Caco-2 (cell line): Measurements from ENCODE around the gene DARS1. TPM values are rescaled to one million over a fixed set of nuclear protein-coding genes. Genes with fewer than 3 reads are reported as not detected.

Experiments
- BruUV-seq: library from RNA; stranded (reverse); fragments of 400-500 nt; replicated peaks from 2 replicates; lab custom pipeline; 2021; lab: Mats Ljungman, UMichigan
- CTCF ChIA-PET: fragments of 300-600 bp; sonication (Branson Sonifier 250); formaldehyde crosslinking; loops from one replicate; lab custom pipeline; 2022; ENCODE audit warnings: antibody characterized with exemption; lab: Charles Lee
- POLR2A ChIA-PET: fragments of 300-600 bp; sonication (Branson Sonifier 250); formaldehyde crosslinking; loops from one replicate; lab custom pipeline; 2022; ENCODE audit warnings: antibody characterized with exemption; lab: Charles Lee
- DNase-seq, 2 experiments: peaks; one replicate each; pipeline versions ENCODE4 v3.0.0 to v3.0.0-alpha.2; 2020 to 2022
- H3K27me3 ChIP-seq: replicated peaks from 2 replicates; pipeline ENCODE4 v1.6.0; 2011; ENCODE audit warnings: low read length; ENCODE audit not compliant: control insufficient read depth, insufficient read depth
- H3K36me3 ChIP-seq: 2 replicates; pipeline ENCODE4 v1.5.1; 2011; ENCODE audit warnings: low read length; ENCODE audit not compliant: control insufficient read depth, insufficient read depth
- H3K4me1 ChIP-seq: fragments of 250-450 bp; sonication (Bioruptor Pico); 2 replicates; pipeline ENCODE4 v1.5.1; 2020; ENCODE audit warnings: mild to moderate bottlenecking
- H3K4me3 ChIP-seq: 2 replicates; pipeline ENCODE4 v1.5.1; 2011; ENCODE audit warnings: low read depth, mild to moderate bottlenecking, control low read depth, low read length
- H3K9me3 ChIP-seq: fragments of 250-450 bp; sonication (Bioruptor Pico); 2 replicates; pipeline ENCODE4 v1.5.1; 2020; ENCODE audit warnings: mild to moderate bottlenecking, moderate library complexity
- H3K27ac Mint-ChIP-seq: one replicate; pipeline ENCODE4 v1.8.0; 2022; ENCODE audit warnings: mixed read lengths; ENCODE audit not compliant: unreplicated experiment
- H3K27me3 Mint-ChIP-seq: one replicate; pipeline ENCODE4 v1.8.0; 2022; ENCODE audit warnings: mixed read lengths; ENCODE audit not compliant: insufficient read depth, unreplicated experiment
- H3K36me3 Mint-ChIP-seq: one replicate; pipeline ENCODE4 v1.8.0; 2022; ENCODE audit warnings: mild to moderate bottlenecking, mixed read lengths; ENCODE audit not compliant: insufficient read depth, unreplicated experiment
- H3K4me1 Mint-ChIP-seq: one replicate; pipeline ENCODE4 v1.8.0; 2022; ENCODE audit warnings: low read depth, mixed read lengths; ENCODE audit not compliant: unreplicated experiment
- H3K4me3 Mint-ChIP-seq: one replicate; pipeline ENCODE4 v1.8.0; 2022; ENCODE audit warnings: mild to moderate bottlenecking, moderate library complexity, mixed read lengths; ENCODE audit not compliant: unreplicated experiment
- H3K9me3 Mint-ChIP-seq: one replicate; pipeline ENCODE4 v1.8.0; 2022; ENCODE audit warnings: mixed read lengths; ENCODE audit not compliant: unreplicated experiment
- CTCF ChIP-seq, 2 experiments: fragments of 200-600 bp in 1 of 2; IDR thresholded peaks; 1 replicate in 1 of 2; 2 replicates in 1 of 2; pipeline versions ENCODE4 v1.5.1 to v1.8.0; 2011 to 2022; ENCODE audit warnings: antibody characterized with exemption in 1 of 2, control low read depth in 1 of 2, inconsistent platforms in 1 of 2, low read depth in 1 of 2, low read length in 1 of 2, mild to moderate bottlenecking in 1 of 2, moderate library complexity in 1 of 2; ENCODE audit not compliant: insufficient read depth in 1 of 2, severe bottlenecking in 1 of 2, unreplicated experiment in 1 of 2
- intact Hi-C: fragments of 100-400 bp; cut with micrococcal nuclease; formaldehyde crosslinking; loops from one replicate; pipeline ENCODE4 v1.10.0; 2022; ENCODE audit not compliant: unreplicated experiment
- total RNA-seq: library from RNA; stranded (reverse); gene quantifications from 2 replicates; pipeline ENCODE4 v1.2.3, GENCODE V29; 2022

Gene DARS1
- total RNA-seq, 1 experiment from 2014 or later, result 90.9 TPM

DNA sequence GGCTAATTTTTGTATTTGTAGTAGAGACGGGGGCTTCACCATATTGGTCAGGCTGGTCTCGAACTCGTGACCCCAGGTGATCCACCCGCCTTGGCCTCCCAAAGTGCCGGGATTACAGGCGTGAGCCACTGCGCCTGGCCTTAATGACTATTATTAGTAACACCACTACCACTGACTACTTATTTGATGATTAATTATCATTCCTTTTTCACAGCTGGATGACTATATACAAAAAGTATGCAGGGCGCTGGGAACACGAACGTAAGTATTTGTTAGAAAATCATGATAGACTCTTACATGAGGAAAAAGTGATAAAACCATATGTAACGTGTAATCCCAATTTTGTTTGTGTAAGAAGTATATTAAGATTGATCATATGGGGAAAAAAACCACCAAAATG lies 21.6 kb downstream of the DARS1 start:
- ChIA-PET CTCF (no interaction called here), POLR2A (no interaction called here)
- no peaks in the 10 kb centered on the region for H3K9me3 ChIP-seq
- H3K4me1 ChIP-seq, result no peaks in the 10 kb centered on the region
- H3K4me3 Mint-ChIP-seq, result no peak overlapping the region
- no peak overlapping the region for H3K27ac Mint-ChIP-seq
- H3K4me1 Mint-ChIP-seq, result no peaks in the 10 kb centered on the region
- H3K9me3 Mint-ChIP-seq, result no peaks in the 10 kb centered on the region
- peaks cover 3% of the 10 kb centered on the region for H3K36me3 ChIP-seq
- peaks cover 22% of the 10 kb centered on the region for H3K36me3 Mint-ChIP-seq
- DNase-seq, result no peak
- H3K4me3 ChIP-seq, result no peak overlapping the region
- H3K27me3 ChIP-seq, result no peaks in the 10 kb centered on the region
- no peak for TF ChIP-seq CTCF (IDR thresholded peaks at IDR 0.05; ENCODE audit: insufficient read depth in 1 of 2, low read depth in 1 of 2, low read length in 1 of 2, severe bottlenecking in 1 of 2, unreplicated experiment in 1 of 2)
- intact Hi-C loops, result no loop called here
- no peaks in the 10 kb centered on the region for H3K27me3 Mint-ChIP-seq
- BruUV-seq, result no TSS peak

DNA sequence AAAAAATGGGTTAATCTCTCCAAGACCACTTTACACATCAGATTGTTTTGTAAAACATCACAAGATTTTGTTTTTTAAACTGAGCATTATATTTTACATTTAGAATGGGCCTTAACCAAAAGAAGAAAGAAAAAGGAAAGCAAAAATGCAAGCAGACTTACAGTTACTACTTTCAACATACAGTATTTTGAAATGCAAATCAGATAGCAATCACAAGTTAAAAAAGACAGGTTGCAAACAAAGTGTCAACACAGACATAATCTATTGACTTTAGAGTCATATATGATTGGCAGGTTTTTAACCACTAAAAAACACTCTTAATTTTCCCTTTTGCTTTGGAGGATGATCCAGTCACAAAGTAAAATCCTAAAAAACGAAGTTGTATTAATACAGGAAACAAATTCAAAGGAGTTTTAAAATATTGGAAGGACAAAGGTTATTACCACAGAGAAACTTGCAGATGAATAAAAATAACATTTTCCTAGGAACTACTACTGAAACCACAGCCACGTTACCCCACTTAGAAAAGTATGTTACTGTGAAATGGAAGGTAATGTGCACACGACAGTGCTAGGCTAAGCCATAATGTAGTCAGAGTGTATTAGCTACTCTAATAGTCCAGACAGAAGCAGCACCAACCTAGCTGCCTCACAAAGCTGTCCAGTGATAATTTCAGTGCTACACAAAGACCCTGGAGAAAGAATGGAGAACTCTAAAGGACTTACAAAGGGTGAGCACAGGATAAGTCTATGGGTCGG lies 22.9 kb downstream of the DARS1 start:
- no peak overlapping the region for H3K27ac Mint-ChIP-seq
- no peaks in the 10 kb centered on the region for H3K4me1 ChIP-seq
- H3K9me3 ChIP-seq, result no peaks in the 10 kb centered on the region
- POLR2A ChIA-PET, result interaction anchor here (0.6 kb wide), 1 partner anchor 70 kb away, joined by 3 read pairs; no protein-coding TSS in a partner anchor
- no peak overlapping the region for H3K4me3 ChIP-seq
- CTCF ChIA-PET, result no interaction called here
- DNase-seq, result no peak
- peaks cover 3% of the 10 kb centered on the region for H3K36me3 ChIP-seq
- intact Hi-C loops, result no loop called here
- TF ChIP-seq CTCF (IDR thresholded peaks at IDR 0.05; ENCODE audit: insufficient read depth in 1 of 2, low read depth in 1 of 2, low read length in 1 of 2, severe bottlenecking in 1 of 2, unreplicated experiment in 1 of 2), result no peak
- no peaks in the 10 kb centered on the region for H3K27me3 ChIP-seq
- BruUV-seq, result no TSS peak
- no peaks in the 10 kb centered on the region for H3K4me1 Mint-ChIP-seq
- no peaks in the 10 kb centered on the region for H3K27me3 Mint-ChIP-seq
- no peak overlapping the region for H3K4me3 Mint-ChIP-seq
- H3K9me3 Mint-ChIP-seq, result no peaks in the 10 kb centered on the region
- peaks cover 18% of the 10 kb centered on the region for H3K36me3 Mint-ChIP-seq

DNA sequence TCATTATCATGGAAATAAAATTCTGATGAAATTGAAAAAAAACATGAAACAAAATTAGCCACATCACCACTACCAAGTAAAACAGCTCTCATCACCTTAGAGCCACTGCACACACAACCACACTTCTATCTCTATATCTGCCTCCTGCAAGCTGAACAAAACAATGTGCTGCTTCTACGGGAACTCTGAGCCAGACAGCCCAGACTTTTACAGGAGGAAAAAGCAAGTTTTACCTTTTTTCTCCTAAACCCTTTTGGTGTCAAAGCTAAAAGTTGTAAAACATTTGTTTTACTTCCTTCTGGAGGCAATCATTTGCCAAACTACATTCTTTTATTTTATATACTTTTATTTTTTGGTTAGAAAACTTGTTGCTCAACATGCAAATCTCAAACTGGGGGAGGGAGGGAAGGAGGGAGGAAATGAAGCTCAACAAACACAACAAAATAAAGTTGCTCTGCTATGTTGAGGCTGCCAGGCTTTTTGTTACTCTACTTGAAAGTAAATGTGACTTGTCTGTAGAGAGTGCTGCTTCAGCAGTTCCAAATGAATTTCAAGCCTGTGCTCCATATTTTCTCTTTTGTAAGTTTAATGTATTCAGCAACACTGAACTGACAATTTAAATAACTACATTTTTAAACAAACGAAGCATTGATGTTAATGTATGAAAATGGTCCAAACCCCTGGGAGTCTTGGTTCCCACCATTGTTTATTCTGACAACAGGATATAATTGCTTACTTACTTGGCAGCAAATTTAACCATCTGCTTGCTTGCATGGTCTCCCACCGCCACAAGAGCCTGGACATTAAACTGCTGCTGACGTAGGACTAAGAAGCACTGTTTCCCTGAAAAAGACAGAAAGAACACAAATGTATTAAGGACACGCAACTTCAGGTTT lies 24.5 kb downstream of the DARS1 start:
- no peaks in the 10 kb centered on the region for H3K27me3 ChIP-seq
- no peak for TF ChIP-seq CTCF (IDR thresholded peaks at IDR 0.05; ENCODE audit: insufficient read depth in 1 of 2, low read depth in 1 of 2, low read length in 1 of 2, severe bottlenecking in 1 of 2, unreplicated experiment in 1 of 2)
- no peak overlapping the region for H3K27ac Mint-ChIP-seq
- DNase-seq, result no peak
- peaks cover 23% of the 10 kb centered on the region for H3K36me3 Mint-ChIP-seq
- CTCF ChIA-PET, result no interaction called here
- H3K4me3 Mint-ChIP-seq, result no peak overlapping the region
- no peaks in the 10 kb centered on the region for H3K27me3 Mint-ChIP-seq
- no peaks in the 10 kb centered on the region for H3K4me1 ChIP-seq
- H3K9me3 ChIP-seq, result no peaks in the 10 kb centered on the region
- H3K4me3 ChIP-seq, result no peak overlapping the region
- no TSS peak for BruUV-seq
- H3K9me3 Mint-ChIP-seq, result no peaks in the 10 kb centered on the region
- peaks cover 3% of the 10 kb centered on the region for H3K36me3 ChIP-seq
- intact Hi-C loops, result no loop called here
- H3K4me1 Mint-ChIP-seq, result no peaks in the 10 kb centered on the region
- POLR2A ChIA-PET, result no interaction called here
